ENCODE results near the gene PRDX1.

The PRDX1 gene

GRCh38 chr1:45566722-45567121 is 45.0 kb upstream of the PRDX1 start:
- no peak for DNase-seq (ENCODE audit: low read depth)
- no peak overlapping the region for H3K4me3 ChIP-seq (ENCODE audit: low read depth, low read length)
- TF ChIP-seq, protein P1, sequence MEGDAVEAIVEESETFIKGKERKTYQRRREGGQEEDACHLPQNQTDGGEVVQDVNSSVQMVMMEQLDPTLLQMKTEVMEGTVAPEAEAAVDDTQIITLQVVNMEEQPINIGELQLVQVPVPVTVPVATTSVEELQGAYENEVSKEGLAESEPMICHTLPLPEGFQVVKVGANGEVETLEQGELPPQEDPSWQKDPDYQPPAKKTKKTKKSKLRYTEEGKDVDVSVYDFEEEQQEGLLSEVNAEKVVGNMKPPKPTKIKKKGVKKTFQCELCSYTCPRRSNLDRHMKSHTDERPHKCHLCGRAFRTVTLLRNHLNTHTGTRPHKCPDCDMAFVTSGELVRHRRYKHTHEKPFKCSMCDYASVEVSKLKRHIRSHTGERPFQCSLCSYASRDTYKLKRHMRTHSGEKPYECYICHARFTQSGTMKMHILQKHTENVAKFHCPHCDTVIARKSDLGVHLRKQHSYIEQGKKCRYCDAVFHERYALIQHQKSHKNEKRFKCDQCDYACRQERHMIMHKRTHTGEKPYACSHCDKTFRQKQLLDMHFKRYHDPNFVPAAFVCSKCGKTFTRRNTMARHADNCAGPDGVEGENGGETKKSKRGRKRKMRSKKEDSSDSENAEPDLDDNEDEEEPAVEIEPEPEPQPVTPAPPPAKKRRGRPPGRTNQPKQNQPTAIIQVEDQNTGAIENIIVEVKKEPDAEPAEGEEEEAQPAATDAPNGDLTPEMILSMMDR (conservative IDR thresholded peaks at IDR 0.05; ENCODE audit: low read depth, low read length): no peak

DNA sequence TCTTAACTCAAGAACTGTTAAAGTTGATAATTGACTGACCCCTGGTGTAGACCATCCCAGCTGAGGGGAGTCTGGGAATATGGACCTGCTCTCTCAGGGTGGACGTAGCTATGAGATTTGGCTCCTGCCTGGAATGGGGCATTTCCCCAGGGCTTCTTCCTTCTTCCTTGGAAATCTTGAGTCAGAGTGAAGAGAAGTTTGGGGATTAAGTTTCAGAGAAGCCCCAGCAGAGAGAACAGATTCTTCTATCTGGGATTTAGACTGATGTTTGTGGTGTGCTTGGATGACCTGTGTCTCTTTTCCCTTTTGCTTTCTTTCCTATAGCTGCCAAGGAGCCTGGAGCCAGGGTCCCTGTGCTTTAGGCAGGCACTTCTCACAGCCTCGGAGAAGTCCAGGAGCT is 42.2 kb upstream of the PRDX1 start:
- TF ChIP-seq, protein P1 (conservative IDR thresholded peaks at IDR 0.05; ENCODE audit: low read depth, low read length): no peak
- no peak for DNase-seq (ENCODE audit: low read depth)

GRCh38 chr1:45557422-45557944 is 35.8 kb upstream of the PRDX1 start:
- TF ChIP-seq, protein P1 (conservative IDR thresholded peaks at IDR 0.05; ENCODE audit: low read depth, low read length): no peak
- DNase-seq (ENCODE audit: low read depth): peak; percentile 15
- no peak overlapping the region for H3K4me3 ChIP-seq (ENCODE audit: low read depth, low read length)

More for the DNA sequence above, 42.2 kb upstream of the PRDX1 start:
- H3K4me3 ChIP-seq (ENCODE audit: low read depth, low read length): no peak overlapping the region

- no peak overlapping the region for H3K4me3 ChIP-seq (ENCODE audit: low read depth, low read length)
- DNase-seq (ENCODE audit: low read depth): no peak
- TF ChIP-seq, protein P1 (conservative IDR thresholded peaks at IDR 0.05; ENCODE audit: low read depth, low read length): no peak
Measured at GRCh38 chr1:45554198-45554597, 32.5 kb upstream of the PRDX1 start.

DNA sequence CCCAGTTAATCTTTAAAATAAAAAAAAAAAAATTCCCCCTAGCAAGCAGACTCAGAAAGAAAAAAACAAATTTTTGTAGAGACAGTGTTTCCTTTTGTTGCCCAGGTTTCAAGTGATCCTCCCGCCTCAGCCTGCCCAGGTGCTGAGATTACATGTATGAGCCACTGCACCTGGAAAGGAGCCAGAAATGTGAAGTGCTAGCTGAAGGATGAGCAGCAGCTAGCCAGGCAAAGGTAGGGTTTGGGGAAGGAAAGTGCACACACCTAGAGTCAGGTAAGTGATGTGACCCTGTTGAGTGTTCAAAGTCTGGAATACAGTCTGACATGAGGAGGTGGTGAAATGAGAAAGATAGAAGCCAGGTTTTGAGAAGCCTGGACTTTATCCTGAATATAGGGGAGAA is 30.6 kb upstream of the PRDX1 start:
- no peak overlapping the region for H3K4me3 ChIP-seq (ENCODE audit: low read depth, low read length)
- TF ChIP-seq, protein P1 (conservative IDR thresholded peaks at IDR 0.05; ENCODE audit: low read depth, low read length): no peak
- peak; percentile 27 for DNase-seq (ENCODE audit: low read depth)

DNA sequence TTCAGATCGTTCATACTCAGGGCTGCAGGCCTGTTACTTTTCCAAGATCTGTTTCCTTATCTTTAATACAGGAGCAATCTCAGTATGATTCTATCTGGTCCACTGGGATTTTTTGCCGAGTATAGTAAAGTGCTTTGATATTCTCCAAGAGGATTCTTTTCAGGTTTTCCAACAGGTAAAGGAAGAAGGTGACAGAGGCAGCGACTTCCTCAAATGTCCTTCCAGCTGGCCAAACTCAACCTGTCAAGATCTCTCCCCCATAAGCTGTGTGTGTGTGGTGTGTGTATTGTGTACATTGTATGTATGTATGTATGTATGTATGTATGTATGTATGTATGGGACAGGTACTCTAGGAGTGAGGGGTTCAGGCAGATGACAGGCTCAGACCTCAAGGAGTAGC is 30.0 kb upstream of the PRDX1 start:
- TF ChIP-seq, protein P1 (conservative IDR thresholded peaks at IDR 0.05; ENCODE audit: low read depth, low read length): no peak
- H3K4me3 ChIP-seq (ENCODE audit: low read depth, low read length): peak overlapping the region; percentile 93
- no peak for DNase-seq (ENCODE audit: low read depth)

Measured in choroid plexus epithelial cell (primary cell).